ENCODE results near the gene AAK1.
"Not testable (repeated sequence)": the region's sequence is repeated elsewhere in the genome, so short reads cannot be mapped to it uniquely, and the experiment has no call there.

Gene AAK1

GRCh38 chr2:69659349-69659748 lies 15.8 kb upstream of the AAK1 start:
- DNase-seq, result no peak

- no peak for DNase-seq
These were observed 8.7 kb upstream of the AAK1 start for GRCh38 chr2:69652206-69652605.

- not testable (repeated sequence) for DNase-seq
These were observed 3.7 kb upstream of the AAK1 start for GRCh38 chr2:69647196-69647595.

GRCh38 chr2:69646714-69647113 lies 3.2 kb upstream of the AAK1 start:
- DNase-seq, result no peak

- DNase-seq, result peak; percentile 20
These were observed 2.4 kb upstream of the AAK1 start for GRCh38 chr2:69645921-69646320.

- peak; percentile 42 for DNase-seq
These were observed 1.5 kb upstream of the AAK1 start for GRCh38 chr2:69645031-69645431.

- no peak for DNase-seq
These were observed 1.0 kb upstream of the AAK1 start for GRCh38 chr2:69644506-69644979.

- peak; percentile 58 for DNase-seq
These were observed 584 bp downstream of the AAK1 start for GRCh38 chr2:69642709-69643601.

- DNase-seq, result no peak
These were observed 1.4 kb downstream of the AAK1 start for GRCh38 chr2:69641887-69642708.

- no peak for DNase-seq
These were observed 2.1 kb downstream of the AAK1 start for GRCh38 chr2:69641471-69641870.

- DNase-seq, result no peak
These were observed 4.3 kb downstream of the AAK1 start for GRCh38 chr2:69639266-69639665.

GRCh38 chr2:69638630-69639029 lies 4.9 kb downstream of the AAK1 start:
- DNase-seq, result no peak

- no peak for DNase-seq
These were observed 5.6 kb downstream of the AAK1 start for GRCh38 chr2:69637923-69638322.

GRCh38 chr2:69636395-69636794 lies 7.1 kb downstream of the AAK1 start:
- DNase-seq, result no peak

GRCh38 chr2:69635432-69635831 lies 8.1 kb downstream of the AAK1 start:
- DNase-seq, result no peak

GRCh38 chr2:69634196-69634821 lies 9.2 kb downstream of the AAK1 start:
- no peak for DNase-seq

- no peak for DNase-seq
These were observed 12.1 kb downstream of the AAK1 start for GRCh38 chr2:69631402-69631801.

- no peak for DNase-seq
These were observed 13.5 kb downstream of the AAK1 start for GRCh38 chr2:69629921-69630608.

GRCh38 chr2:69628325-69629021 lies 15.1 kb downstream of the AAK1 start:
- DNase-seq, result no peak

- no peak for DNase-seq
These were observed 18.3 kb downstream of the AAK1 start for GRCh38 chr2:69625078-69625795.

GRCh38 chr2:69624611-69625010 lies 18.9 kb downstream of the AAK1 start:
- DNase-seq, result no peak
